Trophoblast cell (in vitro differentiated cells and primary cell): ENCODE measurements around the gene WDR11.
"Not testable (repeated sequence)": the region's sequence is repeated elsewhere in the genome, so short reads cannot be mapped to it uniquely, and the experiment has no call there.

Experiments used
- DNase-seq, 2 donors: peaks; one replicate each; pipeline ENCODE4 v3.0.0-alpha.2; 2016
- H2AFZ ChIP-seq: 2 replicates; pipeline ENCODE4 v1.6.1; 2013; ENCODE audit warnings: low read length, moderate library complexity, mild to moderate bottlenecking; ENCODE audit not compliant: insufficient read depth, poor library complexity
- H2AK5ac ChIP-seq: 2 replicates; pipeline ENCODE4 v1.6.1; 2013; ENCODE audit warnings: mild to moderate bottlenecking, low read length
- H2BK120ac ChIP-seq: 2 replicates; pipeline ENCODE4 v1.6.1; 2013; ENCODE audit warnings: low read length, mild to moderate bottlenecking, moderate library complexity; ENCODE audit not compliant: insufficient read depth, poor library complexity
- H2BK12ac ChIP-seq: 2 replicates; pipeline ENCODE4 v1.6.1; 2013; ENCODE audit warnings: mild to moderate bottlenecking, low read length, moderate library complexity
- H2BK5ac ChIP-seq: 2 replicates; pipeline ENCODE4 v1.6.1; 2013; ENCODE audit warnings: low read length, low read depth, moderate library complexity, mild to moderate bottlenecking; ENCODE audit not compliant: poor library complexity
- H3K14ac ChIP-seq: 2 replicates; pipeline ENCODE4 v1.6.1; 2013; ENCODE audit warnings: mild to moderate bottlenecking, low read length
- H3K18ac ChIP-seq: 2 replicates; pipeline ENCODE4 v1.6.1; 2013; ENCODE audit warnings: mild to moderate bottlenecking, low read length
- H3K23ac ChIP-seq: 2 replicates; pipeline ENCODE4 v1.6.1; 2013; ENCODE audit warnings: low read length
- H3K27ac ChIP-seq: 2 replicates; pipeline ENCODE4 v1.5.1; 2013; ENCODE audit warnings: low read depth, mild to moderate bottlenecking, inconsistent platforms, low read length, moderate library complexity
- H3K27me3 ChIP-seq: 2 replicates; pipeline ENCODE4 v1.6.1; 2013; ENCODE audit warnings: inconsistent platforms, mild to moderate bottlenecking, low read length, moderate library complexity; ENCODE audit not compliant: insufficient read depth
- H3K36me3 ChIP-seq, 2 experiments: 1 replicate in 1 of 2; 2 replicates in 1 of 2; pipeline ENCODE4 v1.6.1; 2013; ENCODE audit warnings: low read length in 2 of 2, mild to moderate bottlenecking in 2 of 2, moderate library complexity in 1 of 2; ENCODE audit not compliant: insufficient read depth in 2 of 2, control insufficient read depth in 1 of 2
- H3K4ac ChIP-seq: 2 replicates; pipeline ENCODE4 v1.6.1; 2013; ENCODE audit warnings: low read depth, mild to moderate bottlenecking, low read length, moderate library complexity
- H3K4me1 ChIP-seq, 2 experiments: 1 replicate in 1 of 2; 2 replicates in 1 of 2; pipeline ENCODE4 v1.6.1; 2013; ENCODE audit warnings: low read length in 2 of 2, mild to moderate bottlenecking in 2 of 2, moderate library complexity in 1 of 2; ENCODE audit not compliant: insufficient read depth in 2 of 2, control insufficient read depth in 1 of 2
- H3K4me2 ChIP-seq: 2 replicates; pipeline ENCODE4 v1.6.1; 2013; ENCODE audit warnings: inconsistent platforms, mild to moderate bottlenecking, low read length, moderate library complexity
- H3K4me3 ChIP-seq: 2 replicates; pipeline ENCODE4 v1.5.1; 2013; ENCODE audit warnings: mild to moderate bottlenecking, low read depth, low read length, inconsistent platforms
- H3K79me1 ChIP-seq: one replicate; pipeline ENCODE4 v1.6.1; 2013; ENCODE audit warnings: low read length
- H3K79me2 ChIP-seq: 2 replicates; pipeline ENCODE4 v1.6.1; 2013; ENCODE audit warnings: low read length, mild to moderate bottlenecking; ENCODE audit not compliant: control insufficient read depth, insufficient read depth, poor library complexity
- H3K9ac ChIP-seq: 2 replicates; pipeline ENCODE4 v1.6.1; 2013; ENCODE audit warnings: mild to moderate bottlenecking, low read length
- H3K9me3 ChIP-seq: 2 replicates; pipeline ENCODE4 v1.6.1; 2013; ENCODE audit warnings: low read depth, mild to moderate bottlenecking, control low read depth, inconsistent platforms, low read length; ENCODE audit not compliant: insufficient read depth
- H4K12ac ChIP-seq: 2 replicates; pipeline ENCODE4 v1.6.1; 2013; ENCODE audit warnings: low read depth, mild to moderate bottlenecking, low read length, moderate library complexity
- H4K8ac ChIP-seq: 2 replicates; pipeline ENCODE4 v1.6.1; 2013; ENCODE audit warnings: low read depth, mild to moderate bottlenecking, low read length, moderate library complexity
- H4K91ac ChIP-seq: one replicate; pipeline ENCODE4 v1.6.1; 2013; ENCODE audit warnings: low read depth, mild to moderate bottlenecking, low read length, moderate library complexity
- WGBS: extraction: QIAGEN DNeasy Blood & Tissue Kit; methylation state at CpG from one replicate; pipeline ENCODE4 v1.1.7; 2013; ENCODE audit warnings: missing lambda C conversion rate; ENCODE audit not compliant: insufficient read length, insufficient coverage; ENCODE audit errors: extremely low coverage; 5-methylcytosine and 5-hydroxymethylcytosine counted together

WDR11 gene

GRCh38 chr10:120917521-120918250, 66.5 kb downstream of the WDR11 start:
- no peaks in the 10 kb centered on the region for H3K79me1 ChIP-seq
- no peak overlapping the region for H2BK5ac ChIP-seq
- WGBS = no CpG with 5 or more reads among the region's 9 CpGs
- H2AK5ac ChIP-seq = no peak overlapping the region
- no peak overlapping the region for H3K4me2 ChIP-seq
- no peak overlapping the region for H2BK120ac ChIP-seq
- no peak overlapping the region for H4K12ac ChIP-seq
- no peak overlapping the region for H4K91ac ChIP-seq
- no peak overlapping the region for H3K18ac ChIP-seq
- no peaks in the 10 kb centered on the region for H3K36me3 ChIP-seq
- H3K4ac ChIP-seq = no peak overlapping the region
- H3K4me1 ChIP-seq = no peaks in the 10 kb centered on the region
- H3K14ac ChIP-seq = no peak overlapping the region
- H3K4me3 ChIP-seq = no peak overlapping the region
- no peak overlapping the region for H3K9ac ChIP-seq
- H3K23ac ChIP-seq = no peak overlapping the region
- H2AFZ ChIP-seq = no peak overlapping the region
- no peak overlapping the region for H4K8ac ChIP-seq
- no peak overlapping the region for H3K27ac ChIP-seq
- H3K79me2 ChIP-seq = no peaks in the 10 kb centered on the region
- H2BK12ac ChIP-seq = no peak overlapping the region
- peaks cover 5% of the 10 kb centered on the region for H3K9me3 ChIP-seq
- DNase-seq = no peak
- H3K27me3 ChIP-seq = no peaks in the 10 kb centered on the region

- not testable (repeated sequence) for H4K91ac ChIP-seq
Observed at GRCh38 chr10:120923886-120924285, 72.7 kb downstream of the WDR11 start.

GRCh38 chr10:120926611-120927010, 75.4 kb downstream of the WDR11 start:
- Histone ChIP-seq H3K79me2 (no peaks in the 10 kb centered on the region), H2BK12ac (no peak overlapping the region), H3K4me1 (no peaks in the 10 kb centered on the region), H3K14ac (no peak overlapping the region), H3K4me2 (no peak overlapping the region), H2BK120ac (no peak overlapping the region), H3K23ac (no peak overlapping the region), H2AK5ac (no peak overlapping the region), H4K12ac (no peak overlapping the region), H3K79me1 (no peaks in the 10 kb centered on the region), H3K4me3 (no peak overlapping the region), H3K27ac (no peak overlapping the region), H4K8ac (no peak overlapping the region), H3K36me3 (no peaks in the 10 kb centered on the region), H3K4ac (no peak overlapping the region), H3K9me3 (no peaks in the 10 kb centered on the region), H3K27me3 (no peaks in the 10 kb centered on the region), H3K9ac (no peak overlapping the region), H2BK5ac (no peak overlapping the region), H3K18ac (no peak overlapping the region), H2AFZ (no peak overlapping the region), H4K91ac (no peak overlapping the region)
- DNase-seq = no peak
- no CpG with 5 or more reads among the region's 6 CpGs for WGBS

More at GRCh38 chr10:120923886-120924285, 72.7 kb downstream of the WDR11 start:
- not testable (repeated sequence) for H2BK120ac ChIP-seq, H3K4me2 ChIP-seq, H3K14ac ChIP-seq, H4K8ac ChIP-seq, H3K27me3 ChIP-seq, H3K27ac ChIP-seq, H3K9ac ChIP-seq, H3K9me3 ChIP-seq, H3K79me1 ChIP-seq, H3K36me3 ChIP-seq, H3K23ac ChIP-seq, H3K4ac ChIP-seq, H3K4me1 ChIP-seq, DNase-seq, H2BK5ac ChIP-seq, H3K18ac ChIP-seq, H4K12ac ChIP-seq, H2AK5ac ChIP-seq, H2AFZ ChIP-seq, H2BK12ac ChIP-seq, H3K4me3 ChIP-seq, H3K79me2 ChIP-seq
- no CpG with 5 or more reads among the region's 29 CpGs for WGBS

GRCh38 chr10:120927352-120927751, 76.2 kb downstream of the WDR11 start:
- Histone ChIP-seq H3K27me3 (no peaks in the 10 kb centered on the region), H2AFZ (no peak overlapping the region), H3K14ac (no peak overlapping the region), H3K79me2 (no peaks in the 10 kb centered on the region), H3K4me1 (no peaks in the 10 kb centered on the region), H4K91ac (no peak overlapping the region), H4K8ac (no peak overlapping the region), H3K36me3 (no peaks in the 10 kb centered on the region), H4K12ac (no peak overlapping the region), H3K4me2 (no peak overlapping the region), H2BK12ac (no peak overlapping the region), H3K18ac (no peak overlapping the region), H3K79me1 (no peaks in the 10 kb centered on the region), H3K27ac (no peak overlapping the region), H2AK5ac (no peak overlapping the region), H3K23ac (no peak overlapping the region), H3K9me3 (no peaks in the 10 kb centered on the region), H2BK120ac (no peak overlapping the region), H3K9ac (no peak overlapping the region), H3K4me3 (no peak overlapping the region), H2BK5ac (no peak overlapping the region), H3K4ac (no peak overlapping the region)
- DNase-seq = no peak
- no CpG with 5 or more reads among the region's 4 CpGs for WGBS
